TTC549 (cell line): ENCODE results near the gene SCAPER.
"Not testable (repeated sequence)": the region's sequence is repeated elsewhere in the genome, so short reads cannot be mapped to it uniquely, and the experiment has no call there.

ENCODE experiments used
- FAIRE-seq: peaks from 2 replicates; lab custom pipeline; 2012; peaks lifted over from hg19 to GRCh38; lab: Jason Lieb, UNC

The SCAPER gene

GRCh38 chr15:76575679-76576078 lies 329.5 kb downstream of the SCAPER start:
- no peak for FAIRE-seq

- FAIRE-seq = no peak
These were observed 329.9 kb downstream of the SCAPER start for GRCh38 chr15:76575274-76575673.

GRCh38 chr15:76572983-76573314 lies 332.2 kb downstream of the SCAPER start:
- no peak for FAIRE-seq

GRCh38 chr15:76566276-76566675 lies 338.9 kb downstream of the SCAPER start:
- FAIRE-seq = no peak

GRCh38 chr15:76565366-76565765 lies 339.8 kb downstream of the SCAPER start:
- no peak for FAIRE-seq

- FAIRE-seq = no peak
These were observed 349.9 kb downstream of the SCAPER start for GRCh38 chr15:76555247-76555646.

- no peak for FAIRE-seq
These were observed 351.6 kb downstream of the SCAPER start for GRCh38 chr15:76553564-76553963.

GRCh38 chr15:76553102-76553501 lies 352.0 kb downstream of the SCAPER start:
- no peak for FAIRE-seq

- FAIRE-seq = no peak
These were observed 358.3 kb downstream of the SCAPER start for GRCh38 chr15:76546805-76547204.

- no peak for FAIRE-seq
These were observed 371.1 kb downstream of the SCAPER start for GRCh38 chr15:76533995-76534394.

- FAIRE-seq = no peak
These were observed 371.9 kb downstream of the SCAPER start for GRCh38 chr15:76533060-76533820.

GRCh38 chr15:76529911-76530310 lies 375.2 kb downstream of the SCAPER start:
- no peak for FAIRE-seq

- FAIRE-seq = no peak
These were observed 379.0 kb downstream of the SCAPER start for GRCh38 chr15:76526111-76526510.

- no peak for FAIRE-seq
These were observed 387.2 kb downstream of the SCAPER start for GRCh38 chr15:76517910-76518309.

GRCh38 chr15:76514282-76514681 lies 390.9 kb downstream of the SCAPER start:
- FAIRE-seq = no peak

- no peak for FAIRE-seq
These were observed 392.2 kb downstream of the SCAPER start for GRCh38 chr15:76512971-76513370.

GRCh38 chr15:76510663-76511062 lies 394.5 kb downstream of the SCAPER start:
- FAIRE-seq = not testable (repeated sequence)

- no peak for FAIRE-seq
These were observed 401.3 kb downstream of the SCAPER start for GRCh38 chr15:76503804-76504203.

GRCh38 chr15:76503121-76503520 lies 402.0 kb downstream of the SCAPER start:
- FAIRE-seq = no peak

GRCh38 chr15:76502678-76503077 lies 402.5 kb downstream of the SCAPER start:
- FAIRE-seq = no peak

GRCh38 chr15:76502185-76502584 lies 403.0 kb downstream of the SCAPER start:
- not testable (repeated sequence) for FAIRE-seq

GRCh38 chr15:76501726-76502125 lies 403.4 kb downstream of the SCAPER start:
- no peak for FAIRE-seq

- FAIRE-seq = no peak
These were observed 404.1 kb downstream of the SCAPER start for GRCh38 chr15:76501011-76501410.

GRCh38 chr15:76495487-76495886 lies 409.7 kb downstream of the SCAPER start:
- FAIRE-seq = no peak

GRCh38 chr15:76492538-76492937 lies 412.6 kb downstream of the SCAPER start:
- no peak for FAIRE-seq
